COLO668 (cell line): ENCODE measurements around the gene MNS1.
"Not testable (repeated sequence)": the region's sequence is repeated elsewhere in the genome, so short reads cannot be mapped to it uniquely, and the experiment has no call there.

Source experiments
- DNase-seq: peaks from one replicate; lab custom pipeline; 2025; ENCODE audit not compliant: unreplicated experiment; lab: John Stamatoyannopoulos, UW

The MNS1 gene

GRCh38 chr15:56464893-56465520, at the start of gene MNS1:
TSS of gene MNS1 (minus strand) at chr15:56465137. CDS start at chr15:56464972, 165 bp downstream.
- peak; percentile 96 for DNase-seq

- DNase-seq: peak; percentile 9
Measured at GRCh38 chr15:56496635-56497034, 31.7 kb upstream of the MNS1 start.

- no peak for DNase-seq
Measured at GRCh38 chr15:56495533-56495932, 30.6 kb upstream of the MNS1 start.

- no peak for DNase-seq
Measured at GRCh38 chr15:56495053-56495452, 30.1 kb upstream of the MNS1 start.

GRCh38 chr15:56492791-56493555, 28.0 kb upstream of the MNS1 start:
- no peak for DNase-seq

GRCh38 chr15:56492236-56492635, 27.3 kb upstream of the MNS1 start:
- DNase-seq: no peak

GRCh38 chr15:56491110-56491722, 26.3 kb upstream of the MNS1 start:
- peak; percentile 68 for DNase-seq

- DNase-seq: no peak
Measured at GRCh38 chr15:56490461-56490860, 25.5 kb upstream of the MNS1 start.

- not testable (repeated sequence) for DNase-seq
Measured at GRCh38 chr15:56486206-56486605, 21.3 kb upstream of the MNS1 start.

GRCh38 chr15:56485426-56485825, 20.5 kb upstream of the MNS1 start:
- not testable (repeated sequence) for DNase-seq

GRCh38 chr15:56484287-56484686, 19.4 kb upstream of the MNS1 start:
- DNase-seq: no peak

GRCh38 chr15:56475351-56475750, 10.4 kb upstream of the MNS1 start:
- DNase-seq: no peak

- DNase-seq: no peak
Measured at GRCh38 chr15:56473017-56473416, 8.1 kb upstream of the MNS1 start.

- DNase-seq: no peak
Measured at GRCh38 chr15:56472278-56472677, 7.3 kb upstream of the MNS1 start.

GRCh38 chr15:56471440-56472069, 6.6 kb upstream of the MNS1 start:
- DNase-seq: no peak

GRCh38 chr15:56469483-56469882, 4.5 kb upstream of the MNS1 start:
- DNase-seq: no peak

- no peak for DNase-seq
Measured at GRCh38 chr15:56468401-56468800, 3.5 kb upstream of the MNS1 start.

- no peak for DNase-seq
Measured at GRCh38 chr15:56467616-56468015, 2.7 kb upstream of the MNS1 start.

- DNase-seq: no peak
Measured at GRCh38 chr15:56460947-56461346, 4.0 kb downstream of the MNS1 start.

- DNase-seq: no peak
Measured at GRCh38 chr15:56460071-56460470, 4.9 kb downstream of the MNS1 start.

- no peak for DNase-seq
Measured at GRCh38 chr15:56459096-56459495, 5.8 kb downstream of the MNS1 start.

- DNase-seq: no peak
Measured at GRCh38 chr15:56456229-56456628, 8.7 kb downstream of the MNS1 start.
